ENCODE data around the gene LGI2. TPM values are rescaled to one million over a fixed set of nuclear protein-coding genes. Genes with fewer than 3 reads are reported as not detected.
A peak's percentile ranks its signal among the peaks of the same experiment; 100 is the strongest.

LGI2 gene
- total and polyA plus RNA-seq, 4 donors: 0.05 to 0.19 (median 0.08) TPM; not detected in 1

GRCh38 chr4:24979554-24979953 lies 51.2 kb downstream of the LGI2 start:
- WGBS: 74% methylated on average over 7 of the region's 7 CpGs
- no peaks in the 10 kb centered on the region for H3K27me3 ChIP-seq (ENCODE audit: control insufficient read depth in 4 of 4, insufficient read depth in 4 of 4, low read length in 3 of 4)
- H3K4me1 ChIP-seq (ENCODE audit: control insufficient read depth in 4 of 4, insufficient read depth in 4 of 4, low read length in 3 of 4): peaks cover 0 to 10% (median 0%) of the 10 kb centered on the region in 4 donors
- H3K9me3 ChIP-seq (ENCODE audit: control insufficient read depth in 4 of 4, low read length in 3 of 4): no peaks in the 10 kb centered on the region
- peak overlapping the region; percentile 21 to 41 for H3K27ac ChIP-seq (ENCODE audit: low read depth in 1 of 2, low read length in 2 of 2)
- H3K36me3 ChIP-seq (ENCODE audit: control insufficient read depth in 4 of 4, insufficient read depth in 3 of 4, low read depth in 1 of 4, low read length in 3 of 4): no peaks in the 10 kb centered on the region
- DNase-seq (ENCODE audit: low spot score): no peak
- no peak for TF ChIP-seq REST (IDR thresholded peaks at IDR 0.05)
- TF ChIP-seq GABPA (IDR thresholded peaks at IDR 0.05 in 1 of 2, conservative IDR thresholded peaks at IDR 0.05 in 1 of 2): no peak
- peak; percentile 70 for TF ChIP-seq TAF1 (conservative IDR thresholded peaks at IDR 0.05)
- TF ChIP-seq YY1 (IDR thresholded peaks at IDR 0.05): peak; percentile 14
- no peak for TF ChIP-seq ATF3 (IDR thresholded peaks at IDR 0.05)
- TF ChIP-seq NR2F2 (IDR thresholded peaks at IDR 0.05): peak; percentile 34
- no peak for TF ChIP-seq HNF4G (IDR thresholded peaks at IDR 0.05)
- no peak for TF ChIP-seq RXRA (IDR thresholded peaks at IDR 0.05)
- TF ChIP-seq FOXA1 (IDR thresholded peaks at IDR 0.05): no peak
- TF ChIP-seq ZBTB33 (IDR thresholded peaks at IDR 0.05): no peak
- peak; percentile 46 for TF ChIP-seq MAX (IDR thresholded peaks at IDR 0.05)
- TF ChIP-seq EGR1 (IDR thresholded peaks at IDR 0.05; ENCODE audit: low read depth in 2 of 2): no peak
- TF ChIP-seq JUND (IDR thresholded peaks at IDR 0.05): peak in 1 of 2 donors; percentile 12
- TF ChIP-seq HNF4A (conservative IDR thresholded peaks at IDR 0.05): no peak
- TF ChIP-seq RAD21 (IDR thresholded peaks at IDR 0.05): no peak
- TF ChIP-seq FOXA2 (IDR thresholded peaks at IDR 0.05): no peak
- peak; percentile 45 for TF ChIP-seq SP1 (IDR thresholded peaks at IDR 0.05)
- TF ChIP-seq CTCF (IDR thresholded peaks at IDR 0.05; ENCODE audit: low read depth, low read length, missing input control): no peak
- H3K4me3 ChIP-seq (ENCODE audit: low read depth in 1 of 3, low read length in 3 of 3): no peak overlapping the region
- peak overlapping the region in 1 of 2 donors; percentile 82 for H3K9ac ChIP-seq (ENCODE audit: low read depth in 1 of 2, low read length in 2 of 2)
